ENCODE measurements around the gene SLIT3. TPM values are rescaled to one million over a fixed set of nuclear protein-coding genes. Genes with fewer than 3 reads are reported as not detected.

The SLIT3 gene
- total RNA-seq, 1 experiment from 2014 or later, result not detected

DNA sequence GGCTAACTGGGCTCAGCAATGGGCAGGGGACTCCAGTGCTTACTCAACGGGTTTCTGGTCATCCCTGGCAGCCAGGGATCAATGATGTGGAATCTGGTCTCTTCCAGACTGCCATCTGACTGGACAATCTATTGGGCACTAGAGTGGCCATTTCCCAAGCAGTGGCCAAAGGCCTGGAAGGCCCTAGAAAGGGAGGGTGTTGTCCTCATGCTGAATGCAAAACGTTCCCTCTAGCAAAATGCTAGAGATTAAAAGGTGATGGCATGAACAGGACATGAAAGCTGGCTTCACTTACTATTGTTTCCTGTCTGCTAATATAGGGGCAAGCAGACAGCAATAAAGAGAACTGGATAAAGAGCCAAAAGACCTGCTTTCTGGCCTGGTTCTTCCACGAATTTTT is 467.6 kb downstream of the SLIT3 start:
- H2AFZ ChIP-seq (ENCODE audit: low read length), result no peak overlapping the region
- H3K4me2 ChIP-seq (ENCODE audit: low read depth, low read length, poor library complexity, severe bottlenecking), result no peak overlapping the region
- no peaks in the 10 kb centered on the region for H4K20me1 ChIP-seq (ENCODE audit: insufficient read depth, low read depth, low read length)
- H3K9ac ChIP-seq (ENCODE audit: low read length), result no peak overlapping the region
- no peaks in the 10 kb centered on the region for H3K9me2 ChIP-seq (replicated peaks; ENCODE audit: insufficient read depth, low read length)
- no peak overlapping the region for H3K27ac ChIP-seq (ENCODE audit: low read length)
- no peaks in the 10 kb centered on the region for H3K27me3 ChIP-seq (ENCODE audit: low read length)
- no peak for DNase-seq
- H3K79me2 ChIP-seq (ENCODE audit: low read length), result no peaks in the 10 kb centered on the region
- no peaks in the 10 kb centered on the region; the same call in 1 of the 2 replicates for H3K4me1 ChIP-seq (ENCODE audit: low read length)
- H3K9me3 ChIP-seq (ENCODE audit: low read length), result no peaks in the 10 kb centered on the region
- H3K4me3 ChIP-seq (ENCODE audit: low read length), result no peak overlapping the region
- no peaks in the 10 kb centered on the region for H3K36me3 ChIP-seq (ENCODE audit: insufficient read depth, low read length)

DNA sequence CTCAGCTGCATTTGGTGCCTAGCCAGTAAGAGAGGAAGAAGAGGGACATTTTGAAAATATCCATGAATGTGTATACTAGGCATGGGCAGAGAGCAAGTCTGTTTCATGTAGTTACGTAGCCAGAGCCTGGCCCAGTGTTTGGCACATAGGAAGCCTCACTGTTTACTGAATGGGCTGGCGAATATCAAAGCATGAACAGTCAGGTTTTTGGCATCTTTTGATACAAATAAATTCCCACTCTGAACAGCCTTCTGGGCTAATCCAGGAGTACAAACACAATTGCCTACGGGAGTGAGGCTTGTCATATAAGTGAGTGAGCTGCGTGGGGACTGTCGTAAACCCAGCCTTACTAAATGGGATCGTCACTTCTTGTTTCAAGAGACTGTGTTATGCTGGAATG is 468.6 kb downstream of the SLIT3 start:
- no peak overlapping the region for H3K27ac ChIP-seq (ENCODE audit: low read length)

GRCh38 chr5:168831383-168831782 is 469.6 kb downstream of the SLIT3 start:
- H2AFZ ChIP-seq (ENCODE audit: low read length), result no peak overlapping the region
- no peaks in the 10 kb centered on the region for H3K9me2 ChIP-seq (replicated peaks; ENCODE audit: insufficient read depth, low read length)
- no peaks in the 10 kb centered on the region; the same call in 1 of the 2 replicates for H3K4me1 ChIP-seq (ENCODE audit: low read length)
- no peak overlapping the region for H3K27ac ChIP-seq (ENCODE audit: low read length)
- H3K4me2 ChIP-seq (ENCODE audit: low read depth, low read length, poor library complexity, severe bottlenecking), result no peak overlapping the region
- H3K4me3 ChIP-seq (ENCODE audit: low read length), result no peak overlapping the region
- H3K9ac ChIP-seq (ENCODE audit: low read length), result no peak overlapping the region
- H3K9me3 ChIP-seq (ENCODE audit: low read length), result no peaks in the 10 kb centered on the region
- no peaks in the 10 kb centered on the region for H3K36me3 ChIP-seq (ENCODE audit: insufficient read depth, low read length)
- no peaks in the 10 kb centered on the region for H3K27me3 ChIP-seq (ENCODE audit: low read length)
- DNase-seq, result no peak
- no peaks in the 10 kb centered on the region for H4K20me1 ChIP-seq (ENCODE audit: insufficient read depth, low read depth, low read length)
- H3K79me2 ChIP-seq (ENCODE audit: low read length), result no peaks in the 10 kb centered on the region

More for the DNA sequence above, 468.6 kb downstream of the SLIT3 start:
- H3K4me2 ChIP-seq (ENCODE audit: low read depth, low read length, poor library complexity, severe bottlenecking), result no peak overlapping the region
- H3K9me3 ChIP-seq (ENCODE audit: low read length), result no peaks in the 10 kb centered on the region
- no peaks in the 10 kb centered on the region for H3K79me2 ChIP-seq (ENCODE audit: low read length)
- no peaks in the 10 kb centered on the region for H3K36me3 ChIP-seq (ENCODE audit: insufficient read depth, low read length)
- H3K27me3 ChIP-seq (ENCODE audit: low read length), result no peaks in the 10 kb centered on the region
- no peak for DNase-seq
- no peaks in the 10 kb centered on the region; the same call in 1 of the 2 replicates for H3K4me1 ChIP-seq (ENCODE audit: low read length)
- H3K9ac ChIP-seq (ENCODE audit: low read length), result no peak overlapping the region
- no peak overlapping the region for H3K4me3 ChIP-seq (ENCODE audit: low read length)
- H2AFZ ChIP-seq (ENCODE audit: low read length), result no peak overlapping the region
- no peaks in the 10 kb centered on the region for H4K20me1 ChIP-seq (ENCODE audit: insufficient read depth, low read depth, low read length)
- no peaks in the 10 kb centered on the region for H3K9me2 ChIP-seq (replicated peaks; ENCODE audit: insufficient read depth, low read length)

DNA sequence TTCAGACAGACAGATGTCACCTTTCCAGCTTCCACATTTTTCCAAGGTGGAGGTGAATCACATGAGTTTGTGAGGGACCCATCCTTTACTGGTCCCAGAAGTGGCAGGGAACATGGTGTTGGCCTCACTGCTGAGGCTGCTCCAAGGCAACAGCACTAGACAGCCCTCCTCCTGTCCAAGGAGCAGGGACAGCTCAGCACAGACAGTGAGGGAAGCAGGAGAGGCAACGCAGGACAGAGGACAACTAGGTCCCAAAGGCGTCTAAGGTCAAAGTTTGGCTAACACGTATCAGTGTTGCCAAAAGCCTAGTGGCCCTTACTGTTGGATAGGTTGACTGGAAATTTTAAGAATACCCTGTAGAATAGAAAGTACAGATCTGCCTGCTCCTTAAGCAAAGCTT is 470.1 kb downstream of the SLIT3 start:
- Histone ChIP-seq H3K9me3 (ENCODE audit: low read length) (no peaks in the 10 kb centered on the region), H2AFZ (ENCODE audit: low read length) (no peak overlapping the region), H4K20me1 (ENCODE audit: insufficient read depth, low read depth, low read length) (no peaks in the 10 kb centered on the region), H3K27ac (ENCODE audit: low read length) (no peak overlapping the region), H3K9ac (ENCODE audit: low read length) (no peak overlapping the region), H3K4me2 (ENCODE audit: low read depth, low read length, poor library complexity, severe bottlenecking) (no peak overlapping the region), H3K4me1 (ENCODE audit: low read length) (no peaks in the 10 kb centered on the region; the same call in 1 of the 2 replicates), H3K27me3 (ENCODE audit: low read length) (no peaks in the 10 kb centered on the region), H3K36me3 (ENCODE audit: insufficient read depth, low read length) (no peaks in the 10 kb centered on the region), H3K9me2 (replicated peaks; ENCODE audit: insufficient read depth, low read length) (no peaks in the 10 kb centered on the region), H3K79me2 (ENCODE audit: low read length) (no peaks in the 10 kb centered on the region), H3K4me3 (ENCODE audit: low read length) (no peak overlapping the region)
- no peak for DNase-seq

- DNase-seq, result no peak
- no peak overlapping the region for H3K9ac ChIP-seq (ENCODE audit: low read length)
- H3K9me2 ChIP-seq (replicated peaks; ENCODE audit: insufficient read depth, low read length), result no peaks in the 10 kb centered on the region
- H3K9me3 ChIP-seq (ENCODE audit: low read length), result no peaks in the 10 kb centered on the region
- H3K27me3 ChIP-seq (ENCODE audit: low read length), result no peaks in the 10 kb centered on the region
- H3K4me3 ChIP-seq (ENCODE audit: low read length), result no peak overlapping the region
- H3K79me2 ChIP-seq (ENCODE audit: low read length), result no peaks in the 10 kb centered on the region
- H3K4me2 ChIP-seq (ENCODE audit: low read depth, low read length, poor library complexity, severe bottlenecking), result no peak overlapping the region
- H3K4me1 ChIP-seq (ENCODE audit: low read length), result no peaks in the 10 kb centered on the region; the same call in 1 of the 2 replicates
- H3K36me3 ChIP-seq (ENCODE audit: insufficient read depth, low read length), result no peaks in the 10 kb centered on the region
- no peak overlapping the region for H3K27ac ChIP-seq (ENCODE audit: low read length)
- no peak overlapping the region for H2AFZ ChIP-seq (ENCODE audit: low read length)
- H4K20me1 ChIP-seq (ENCODE audit: insufficient read depth, low read depth, low read length), result no peaks in the 10 kb centered on the region
These were observed 471.0 kb downstream of the SLIT3 start for GRCh38 chr5:168829922-168830417.

DNA sequence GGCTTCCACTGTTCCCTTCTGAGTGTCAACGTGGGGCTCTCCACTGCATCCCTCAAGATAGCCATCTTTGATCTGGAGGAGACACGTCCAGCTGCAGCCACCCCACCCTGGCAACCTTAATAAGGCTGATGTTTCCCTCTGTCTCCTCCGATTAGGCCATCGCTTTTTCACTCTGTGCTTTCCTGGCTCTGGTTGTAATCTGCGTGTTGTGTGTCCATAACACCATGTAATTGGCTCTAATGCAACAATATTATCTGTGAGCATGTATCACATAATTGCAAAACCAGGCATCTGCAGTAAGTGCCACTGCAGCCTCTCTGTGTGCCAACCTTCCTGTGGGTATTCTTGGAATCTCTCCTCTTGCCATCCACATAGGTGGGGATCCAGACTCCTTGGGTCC is 471.9 kb downstream of the SLIT3 start:
- Histone ChIP-seq H3K27ac (ENCODE audit: low read length) (no peak overlapping the region), H4K20me1 (ENCODE audit: insufficient read depth, low read depth, low read length) (no peaks in the 10 kb centered on the region), H3K4me2 (ENCODE audit: low read depth, low read length, poor library complexity, severe bottlenecking) (no peak overlapping the region), H3K9me2 (replicated peaks; ENCODE audit: insufficient read depth, low read length) (no peaks in the 10 kb centered on the region), H3K9me3 (ENCODE audit: low read length) (no peaks in the 10 kb centered on the region), H3K4me1 (ENCODE audit: low read length) (no peaks in the 10 kb centered on the region; the same call in 1 of the 2 replicates), H3K9ac (ENCODE audit: low read length) (no peak overlapping the region), H2AFZ (ENCODE audit: low read length) (no peak overlapping the region), H3K27me3 (ENCODE audit: low read length) (no peaks in the 10 kb centered on the region), H3K36me3 (ENCODE audit: insufficient read depth, low read length) (no peaks in the 10 kb centered on the region), H3K79me2 (ENCODE audit: low read length) (no peaks in the 10 kb centered on the region), H3K4me3 (ENCODE audit: low read length) (no peak overlapping the region)
- no peak for DNase-seq

GRCh38 chr5:168827636-168828035 is 473.3 kb downstream of the SLIT3 start:
- H3K36me3 ChIP-seq (ENCODE audit: insufficient read depth, low read length), result no peaks in the 10 kb centered on the region
- no peak overlapping the region for H3K9ac ChIP-seq (ENCODE audit: low read length)
- H3K9me3 ChIP-seq (ENCODE audit: low read length), result no peaks in the 10 kb centered on the region
- no peak for DNase-seq
- no peak overlapping the region for H2AFZ ChIP-seq (ENCODE audit: low read length)
- no peak overlapping the region for H3K27ac ChIP-seq (ENCODE audit: low read length)
- H3K9me2 ChIP-seq (replicated peaks; ENCODE audit: insufficient read depth, low read length), result no peaks in the 10 kb centered on the region
- H4K20me1 ChIP-seq (ENCODE audit: insufficient read depth, low read depth, low read length), result no peaks in the 10 kb centered on the region
- H3K79me2 ChIP-seq (ENCODE audit: low read length), result no peaks in the 10 kb centered on the region
- H3K27me3 ChIP-seq (ENCODE audit: low read length), result no peaks in the 10 kb centered on the region
- H3K4me3 ChIP-seq (ENCODE audit: low read length), result no peak overlapping the region
- H3K4me2 ChIP-seq (ENCODE audit: low read depth, low read length, poor library complexity, severe bottlenecking), result no peak overlapping the region
- H3K4me1 ChIP-seq (ENCODE audit: low read length), result no peaks in the 10 kb centered on the region

GRCh38 chr5:168826246-168826725 is 474.7 kb downstream of the SLIT3 start:
- Histone ChIP-seq H3K27me3 (ENCODE audit: low read length) (no peaks in the 10 kb centered on the region), H4K20me1 (ENCODE audit: insufficient read depth, low read depth, low read length) (no peaks in the 10 kb centered on the region), H3K4me3 (ENCODE audit: low read length) (no peak overlapping the region), H3K9ac (ENCODE audit: low read length) (no peak overlapping the region), H3K79me2 (ENCODE audit: low read length) (no peaks in the 10 kb centered on the region), H2AFZ (ENCODE audit: low read length) (no peak overlapping the region), H3K36me3 (ENCODE audit: insufficient read depth, low read length) (no peaks in the 10 kb centered on the region), H3K9me2 (replicated peaks; ENCODE audit: insufficient read depth, low read length) (no peaks in the 10 kb centered on the region), H3K27ac (ENCODE audit: low read length) (no peak overlapping the region), H3K9me3 (ENCODE audit: low read length) (no peaks in the 10 kb centered on the region), H3K4me2 (ENCODE audit: low read depth, low read length, poor library complexity, severe bottlenecking) (no peak overlapping the region), H3K4me1 (ENCODE audit: low read length) (no peaks in the 10 kb centered on the region)
- no peak for DNase-seq

All from Karpas-422 (cell line).